GM11168 (cell line): ENCODE data around the gene DDX51.
"Not testable (repeated sequence)": the region's sequence is repeated elsewhere in the genome, so short reads cannot be mapped to it uniquely, and the experiment has no call there.

Experiments
- in situ Hi-C: fragments of 300-500 bp; cut with MboI; formaldehyde crosslinking; loops from one replicate; pipeline ENCODE4 v1.12.0; 2022; ENCODE audit warnings: low sequenced_read_pairs; ENCODE audit not compliant: unreplicated experiment

The DDX51 gene

DNA sequence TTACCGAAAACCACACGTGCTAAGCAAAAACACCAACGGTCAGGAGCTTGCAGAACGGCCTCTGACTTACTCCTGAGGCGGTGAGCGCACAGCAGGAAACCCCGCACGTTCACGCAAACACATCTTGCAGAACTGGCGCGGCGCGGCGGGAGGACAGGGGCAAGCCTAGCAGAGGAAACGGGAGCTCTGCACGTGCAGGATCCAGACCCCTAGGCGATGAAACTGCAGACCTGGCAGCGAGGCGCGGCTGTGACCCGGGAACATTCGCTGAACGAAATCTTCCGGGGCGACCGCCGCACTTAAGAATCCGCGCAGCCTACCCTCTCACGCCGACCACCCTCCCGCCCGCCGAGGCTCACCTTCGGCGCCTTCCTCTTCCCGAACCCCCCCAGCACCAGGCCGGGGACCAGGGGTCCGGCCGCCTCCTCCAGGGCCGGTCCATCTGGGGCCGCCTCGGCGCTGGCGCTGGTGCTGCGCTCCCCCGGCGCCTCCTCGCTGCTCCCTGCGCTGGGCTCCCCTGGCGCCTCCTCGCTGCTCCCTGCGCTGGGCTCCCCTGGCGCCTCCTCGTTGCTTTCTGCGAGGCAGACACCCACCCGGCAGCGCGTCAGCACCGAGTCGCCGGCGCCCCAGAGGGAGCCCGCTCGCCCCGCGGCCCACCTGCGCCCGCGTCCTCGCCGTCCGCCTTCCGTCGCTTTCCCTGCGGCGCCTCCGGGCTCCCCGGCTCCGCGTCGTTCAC lies 615 bp downstream of the DDX51 start:
- in situ Hi-C loops = no loop called here

DNA sequence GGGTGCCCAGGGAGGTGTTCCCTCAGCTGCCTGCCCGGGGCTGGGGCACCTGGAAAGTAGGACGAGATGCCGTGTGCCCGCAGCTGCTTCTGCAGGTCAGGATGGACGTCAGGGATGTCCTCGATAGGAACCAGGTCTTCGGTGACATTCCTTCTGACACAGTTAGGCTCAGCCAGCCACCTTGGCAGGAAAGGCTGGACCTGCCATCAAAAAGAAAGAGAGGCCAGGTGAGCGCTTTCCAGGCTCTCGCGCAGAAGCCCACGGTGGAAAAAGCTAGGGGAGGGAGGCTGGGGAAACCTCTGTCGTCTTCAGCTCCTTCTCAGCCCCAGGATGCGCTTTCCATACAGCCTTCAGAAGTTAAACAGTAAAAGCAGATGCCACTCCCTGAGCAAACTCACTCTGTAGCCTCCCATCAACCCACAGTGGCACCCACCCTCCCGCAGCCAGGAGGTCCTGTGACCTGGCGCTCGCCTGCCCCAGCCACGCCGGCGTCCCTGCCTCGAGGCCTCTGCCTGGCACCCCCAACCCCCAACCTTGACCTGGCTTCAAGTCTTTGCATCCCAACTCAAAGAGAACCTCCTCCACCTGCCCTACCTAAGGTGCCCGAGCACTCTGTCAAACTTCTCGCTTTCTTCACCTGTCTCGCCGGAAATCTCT lies 1.3 kb downstream of the DDX51 start:
- in situ Hi-C loops = no loop called here

- in situ Hi-C loops = no loop called here
Observed at GRCh38 chr12:132141976-132142678, 2.0 kb downstream of the DDX51 start.

- in situ Hi-C loops = no loop called here
Observed at GRCh38 chr12:132140918-132141841, 2.9 kb downstream of the DDX51 start.

DNA sequence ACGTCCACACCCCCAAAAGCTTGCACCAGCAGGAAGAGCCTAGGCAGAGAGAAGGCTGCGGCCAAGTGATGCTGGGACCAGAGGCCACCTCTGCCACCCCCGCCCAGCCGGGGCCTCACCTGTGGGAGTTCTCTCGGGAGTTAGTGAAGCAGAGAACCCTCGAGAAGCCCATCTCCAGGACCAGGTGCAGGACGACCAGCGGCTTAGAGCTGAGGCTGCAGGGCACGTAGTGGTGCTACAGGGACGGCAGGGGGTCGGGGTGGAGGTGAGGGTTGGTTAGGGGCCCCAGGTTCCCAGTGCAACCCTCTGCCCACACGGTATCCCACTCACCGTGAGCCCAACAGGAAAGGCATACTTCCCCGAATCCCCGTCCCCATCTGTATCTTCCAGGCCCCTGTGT lies 3.6 kb downstream of the DDX51 start:
- in situ Hi-C loops = no loop called here

GRCh38 chr12:132139912-132140311 lies 4.2 kb downstream of the DDX51 start:
- in situ Hi-C loops = no loop called here

DNA sequence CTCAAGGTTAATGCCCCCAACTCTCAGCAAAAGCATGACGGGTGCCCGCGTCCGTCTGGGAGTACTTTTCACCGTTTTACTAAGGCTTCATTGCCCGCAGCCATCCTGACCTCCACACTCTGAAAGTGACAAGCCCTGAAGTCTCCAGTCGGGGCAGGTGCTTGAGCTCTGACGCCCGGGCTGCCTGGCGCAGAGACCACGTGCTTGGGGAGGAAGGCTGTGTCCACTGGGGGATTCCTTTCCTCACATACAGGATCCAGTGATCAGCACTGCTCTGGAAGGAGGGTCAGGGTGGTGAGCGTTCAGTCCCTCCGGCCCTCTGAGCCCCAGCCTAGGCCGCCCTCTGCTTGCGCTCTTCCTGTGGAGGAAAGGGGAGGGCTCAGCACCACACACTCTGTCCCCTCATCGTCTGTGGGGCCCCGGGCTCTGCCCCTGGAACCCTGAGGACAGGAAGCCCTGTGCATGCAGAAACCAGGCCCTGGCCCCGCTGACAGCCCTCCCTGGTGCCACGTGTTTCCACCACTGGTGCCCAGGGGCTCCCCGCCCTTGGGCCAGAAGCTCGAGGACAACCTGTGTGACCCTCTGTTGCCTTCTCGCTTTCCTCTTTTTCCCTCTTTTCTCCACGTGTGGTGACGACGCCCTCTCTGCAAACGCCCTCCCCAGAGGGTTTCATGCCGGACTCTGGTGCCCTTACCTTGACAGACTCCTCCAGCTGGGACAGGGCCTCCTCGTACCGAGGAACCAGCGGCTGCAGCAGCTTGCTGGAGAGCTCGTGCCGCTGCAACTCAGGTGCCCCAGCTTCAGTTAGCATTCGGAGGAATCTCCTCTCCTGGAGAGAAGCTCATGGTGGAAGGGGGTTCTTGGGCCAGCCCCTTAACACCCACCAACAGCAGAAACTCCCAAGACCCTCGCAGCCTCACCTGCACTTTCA lies 4.9 kb downstream of the DDX51 start:
- in situ Hi-C loops = no loop called here

GRCh38 chr12:132137483-132138125 lies 6.5 kb downstream of the DDX51 start:
- in situ Hi-C loops = no loop called here

DNA sequence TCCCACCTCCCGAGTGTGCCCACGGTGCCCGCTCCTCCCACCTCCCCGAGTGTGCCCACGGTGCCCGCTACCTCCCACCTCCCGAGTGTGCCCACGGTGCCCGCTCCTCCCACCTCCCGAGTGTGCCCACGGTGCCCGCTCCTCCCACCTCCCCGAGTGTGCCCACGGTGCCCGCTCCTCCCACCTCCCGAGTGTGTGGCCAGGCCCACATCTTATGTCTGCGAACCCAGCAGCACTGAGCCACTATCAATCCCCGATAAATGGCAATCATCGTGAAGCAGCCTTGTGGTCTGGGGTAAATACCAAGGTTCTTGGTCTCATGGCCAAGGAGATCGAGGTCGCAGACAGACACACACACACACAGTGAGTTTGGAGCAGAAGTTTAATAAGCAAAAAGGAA lies 7.9 kb downstream of the DDX51 start:
- in situ Hi-C loops = not testable (repeated sequence)

- in situ Hi-C loops = not testable (repeated sequence)
Observed at GRCh38 chr12:132134653-132135183, 9.4 kb downstream of the DDX51 start.

- in situ Hi-C loops = no loop called here
Observed at GRCh38 chr12:132133952-132134652, 10.0 kb downstream of the DDX51 start.

- in situ Hi-C loops = no loop called here
Observed at GRCh38 chr12:132132609-132133430, 11.3 kb downstream of the DDX51 start.

GRCh38 chr12:132131952-132132351 lies 12.2 kb downstream of the DDX51 start:
- in situ Hi-C loops = no loop called here

DNA sequence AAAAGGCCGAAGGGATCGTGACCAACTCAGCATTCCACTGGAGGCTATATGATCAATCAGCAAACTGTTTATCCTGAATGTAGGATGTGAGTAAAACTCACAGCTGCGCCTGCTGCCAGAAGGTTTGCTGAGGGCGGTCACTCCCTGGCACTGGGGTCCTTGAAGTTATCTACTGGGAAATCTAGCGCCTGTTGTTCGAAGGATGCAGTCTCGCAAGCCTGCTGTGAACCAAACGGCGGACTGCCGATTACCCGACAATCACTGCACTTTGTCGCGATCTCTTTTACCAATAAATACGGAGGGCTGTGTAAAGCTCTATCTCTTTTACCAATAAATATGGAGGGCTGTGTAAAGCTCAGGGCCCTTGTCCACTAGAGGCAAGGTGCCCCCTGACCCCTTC lies 12.9 kb downstream of the DDX51 start:
- in situ Hi-C loops = no loop called here

DNA sequence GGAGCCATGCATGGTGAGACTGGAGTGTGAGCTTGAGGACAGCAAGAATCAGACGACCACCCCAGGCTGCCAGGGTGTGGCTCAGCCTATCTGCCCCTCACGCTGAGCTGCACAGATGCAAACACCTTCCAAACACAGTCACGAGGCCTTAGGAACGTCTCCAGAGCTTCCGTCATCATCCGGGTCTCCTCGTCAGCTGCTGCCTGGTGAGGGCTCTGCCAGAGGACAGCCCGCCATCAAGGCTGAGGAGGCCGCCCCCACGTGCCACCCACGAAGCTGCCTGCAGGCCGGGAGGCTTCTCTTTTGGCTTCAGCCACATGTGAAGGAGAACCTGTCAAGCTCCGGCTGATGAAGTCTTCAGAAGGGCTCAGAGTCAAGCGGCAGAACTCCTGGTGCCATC lies 13.4 kb downstream of the DDX51 start:
- in situ Hi-C loops = no loop called here

GRCh38 chr12:132129007-132129406 lies 15.1 kb downstream of the DDX51 start:
- in situ Hi-C loops = no loop called here

DNA sequence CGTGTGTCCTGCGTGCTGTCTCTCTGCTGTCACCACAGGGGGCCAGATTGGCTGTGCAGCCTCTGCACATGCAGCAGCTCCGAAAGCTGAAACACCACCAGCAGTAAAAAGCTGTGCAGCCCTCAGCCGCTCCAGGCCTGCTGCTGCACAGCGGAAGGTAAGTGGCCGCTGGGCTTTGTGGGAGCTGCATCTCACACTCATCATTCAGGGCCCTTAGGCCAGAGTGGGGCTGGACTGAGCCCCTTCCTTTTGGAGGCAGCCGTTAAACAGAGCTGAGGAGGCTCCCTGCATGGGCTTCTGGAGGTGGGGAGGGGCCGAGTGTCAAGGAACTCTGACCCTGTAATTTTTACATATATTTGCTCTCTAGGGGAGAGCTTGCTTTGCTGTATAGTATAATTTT lies 17.1 kb downstream of the DDX51 start:
- in situ Hi-C loops = no loop called here
